ENCODE results near the gene TCN2. TPM values are rescaled to one million over a fixed set of nuclear protein-coding genes. Genes with fewer than 3 reads are reported as not detected.

TCN2 gene
- total RNA-seq, 4 donors from 2014 or later: 4.9 to 24.2 (median 11.0) TPM

DNA sequence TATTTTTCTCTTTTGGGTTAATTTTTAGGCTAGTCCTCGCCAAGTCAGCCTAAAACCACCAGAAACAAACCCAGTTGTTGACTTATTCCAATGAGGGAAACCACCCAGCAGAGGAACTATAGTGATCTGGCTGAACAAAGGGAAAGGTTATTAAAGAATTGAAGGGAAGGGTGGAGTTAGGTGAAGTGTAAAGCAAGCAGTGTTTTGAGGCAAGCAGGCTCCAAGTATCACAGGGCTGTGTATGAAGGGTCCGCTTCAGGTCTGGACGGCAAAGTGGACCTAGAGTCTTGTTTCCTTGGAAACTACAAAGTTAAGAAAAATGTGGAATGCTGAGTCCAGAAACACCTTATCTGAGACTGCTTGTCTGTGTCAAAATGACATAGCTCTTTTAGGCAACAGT is 3.2 kb upstream of the TCN2 start:
- DNase-seq (ENCODE audit: low spot score in 2 of 2): no peak
- TF ChIP-seq, protein P1, sequence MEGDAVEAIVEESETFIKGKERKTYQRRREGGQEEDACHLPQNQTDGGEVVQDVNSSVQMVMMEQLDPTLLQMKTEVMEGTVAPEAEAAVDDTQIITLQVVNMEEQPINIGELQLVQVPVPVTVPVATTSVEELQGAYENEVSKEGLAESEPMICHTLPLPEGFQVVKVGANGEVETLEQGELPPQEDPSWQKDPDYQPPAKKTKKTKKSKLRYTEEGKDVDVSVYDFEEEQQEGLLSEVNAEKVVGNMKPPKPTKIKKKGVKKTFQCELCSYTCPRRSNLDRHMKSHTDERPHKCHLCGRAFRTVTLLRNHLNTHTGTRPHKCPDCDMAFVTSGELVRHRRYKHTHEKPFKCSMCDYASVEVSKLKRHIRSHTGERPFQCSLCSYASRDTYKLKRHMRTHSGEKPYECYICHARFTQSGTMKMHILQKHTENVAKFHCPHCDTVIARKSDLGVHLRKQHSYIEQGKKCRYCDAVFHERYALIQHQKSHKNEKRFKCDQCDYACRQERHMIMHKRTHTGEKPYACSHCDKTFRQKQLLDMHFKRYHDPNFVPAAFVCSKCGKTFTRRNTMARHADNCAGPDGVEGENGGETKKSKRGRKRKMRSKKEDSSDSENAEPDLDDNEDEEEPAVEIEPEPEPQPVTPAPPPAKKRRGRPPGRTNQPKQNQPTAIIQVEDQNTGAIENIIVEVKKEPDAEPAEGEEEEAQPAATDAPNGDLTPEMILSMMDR (IDR thresholded peaks at IDR 0.05): no peak
- no peak for TF ChIP-seq POLR2A (IDR thresholded peaks at IDR 0.05)
- no peak for TF ChIP-seq POLR2AphosphoS5 (IDR thresholded peaks at IDR 0.05)
- TF ChIP-seq EP300 (IDR thresholded peaks at IDR 0.05): no peak
- WGBS: 75% methylated on average over 3 of the region's 3 CpGs
- Histone ChIP-seq H3K4me1 (peaks cover 34% of the 10 kb centered on the region), H3K27me3 (no peaks in the 10 kb centered on the region), H3K36me3 (no peaks in the 10 kb centered on the region), H3K27ac (no peak overlapping the region), H3K4me3 (no peak overlapping the region), H3K9me3 (no peaks in the 10 kb centered on the region)

DNA sequence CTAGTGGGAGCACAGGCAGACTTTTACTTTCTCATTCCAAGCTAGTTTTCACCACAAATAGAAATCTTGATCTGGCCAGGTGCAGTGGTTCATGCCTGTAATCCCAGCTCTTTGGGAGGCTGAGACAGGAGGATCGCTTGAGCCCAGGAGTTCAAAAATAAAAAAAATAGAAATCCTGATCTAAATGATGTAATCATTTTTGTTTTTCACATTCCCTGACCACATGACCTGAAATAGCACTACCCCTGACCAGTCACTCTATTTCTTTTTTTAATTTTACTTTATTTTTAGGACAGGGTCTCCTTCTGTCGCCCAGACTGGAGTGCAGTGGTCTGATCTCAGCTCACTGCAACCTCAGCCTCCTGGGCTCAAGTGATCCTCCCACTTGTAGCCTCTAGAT is 2.3 kb upstream of the TCN2 start:
- no peaks in the 10 kb centered on the region for H3K36me3 ChIP-seq
- peaks cover 44% of the 10 kb centered on the region for H3K4me1 ChIP-seq
- H3K27me3 ChIP-seq: no peaks in the 10 kb centered on the region
- 79% methylated on average over 2 of the region's 2 CpGs for WGBS
- H3K9me3 ChIP-seq: no peaks in the 10 kb centered on the region
- no peak overlapping the region for H3K4me3 ChIP-seq
- no peak for TF ChIP-seq EP300 (IDR thresholded peaks at IDR 0.05)
- TF ChIP-seq POLR2A (IDR thresholded peaks at IDR 0.05): no peak
- TF ChIP-seq, protein P1 (IDR thresholded peaks at IDR 0.05): no peak
- no peak for TF ChIP-seq POLR2AphosphoS5 (IDR thresholded peaks at IDR 0.05)
- H3K27ac ChIP-seq: no peak overlapping the region
- DNase-seq (ENCODE audit: low spot score in 2 of 2): no peak

DNA sequence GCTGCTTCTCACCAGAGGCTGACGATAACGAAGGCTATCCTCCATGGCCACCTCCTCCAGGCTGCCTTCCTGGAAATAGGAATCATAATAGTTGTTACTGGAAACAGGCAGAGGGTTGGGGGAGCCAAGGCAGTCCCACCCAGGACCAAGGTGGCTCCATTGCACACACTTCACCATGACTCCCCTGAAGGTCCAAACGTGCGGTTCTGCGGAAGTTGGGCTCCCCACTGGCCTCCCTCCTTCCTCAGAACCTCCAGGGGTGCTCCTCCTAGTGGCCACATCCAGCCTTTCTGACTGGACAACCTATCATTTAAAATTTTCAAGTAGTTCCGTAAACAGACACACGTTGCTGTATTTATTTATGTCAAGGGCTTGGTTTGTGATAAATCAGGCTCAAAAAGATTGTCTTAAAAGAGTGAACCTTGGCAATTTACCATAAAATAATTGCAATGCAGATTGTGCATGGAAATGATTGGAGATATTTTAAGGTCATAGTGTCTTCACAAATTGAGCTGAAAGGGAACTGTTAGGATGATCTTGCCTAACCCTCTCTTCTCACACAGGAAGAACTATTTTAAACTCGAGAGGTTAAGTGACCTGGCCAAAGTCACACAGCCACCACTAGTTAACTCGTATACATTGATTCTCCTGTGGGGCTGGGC is 1.4 kb upstream of the TCN2 start:
- no peaks in the 10 kb centered on the region for H3K27me3 ChIP-seq
- H3K4me3 ChIP-seq: peak overlapping the region; percentile 73
- H3K4me1 ChIP-seq: peaks cover 48% of the 10 kb centered on the region
- 17% methylated on average over 8 of the region's 9 CpGs for WGBS
- DNase-seq (ENCODE audit: low spot score in 2 of 2): no peak
- H3K9me3 ChIP-seq: no peaks in the 10 kb centered on the region
- H3K36me3 ChIP-seq: no peaks in the 10 kb centered on the region
- H3K27ac ChIP-seq: no peak overlapping the region
- TF ChIP-seq POLR2AphosphoS5 (IDR thresholded peaks at IDR 0.05) (no peak), POLR2A (IDR thresholded peaks at IDR 0.05) (no peak)
- TF ChIP-seq, protein P1 (IDR thresholded peaks at IDR 0.05): peak; percentile 32 to 68

DNA sequence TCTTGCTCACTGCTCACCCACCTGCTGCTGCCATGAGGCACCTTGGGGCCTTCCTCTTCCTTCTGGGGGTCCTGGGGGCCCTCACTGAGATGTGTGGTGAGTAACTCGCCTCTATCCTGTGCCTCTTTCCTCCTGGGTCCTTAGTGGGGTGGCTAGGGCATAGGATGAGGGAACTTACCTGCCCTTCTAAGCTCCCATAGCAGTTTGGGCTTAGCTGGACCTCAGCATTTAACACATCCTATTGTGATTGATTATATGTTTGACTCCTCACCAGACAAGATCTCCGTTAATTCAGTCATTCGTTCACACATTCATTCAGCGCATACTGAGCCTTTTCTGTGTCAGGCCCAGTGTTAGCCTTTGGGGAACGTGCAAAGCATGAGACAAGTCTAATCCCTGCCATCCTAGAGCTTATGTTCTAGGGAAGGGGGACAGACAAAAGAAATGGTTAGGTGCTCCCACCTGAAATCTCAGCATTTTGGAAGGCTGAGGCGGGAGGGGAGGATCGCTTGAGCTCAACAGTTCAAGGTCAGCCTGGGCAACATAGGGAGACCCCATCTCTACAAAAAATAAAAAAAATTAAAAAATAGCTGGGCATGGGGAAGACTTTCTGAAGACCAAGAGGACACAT is 441 bp downstream of the TCN2 start:
- no peak for DNase-seq (ENCODE audit: low spot score in 2 of 2)
- H3K27me3 ChIP-seq: no peaks in the 10 kb centered on the region
- H3K4me1 ChIP-seq: peaks cover 48% of the 10 kb centered on the region
- WGBS: 77% methylated on average over 6 of the region's 7 CpGs
- H3K36me3 ChIP-seq: peaks cover 7% of the 10 kb centered on the region
- H3K27ac ChIP-seq: peak overlapping the region; percentile 75
- H3K4me3 ChIP-seq: peak overlapping the region; percentile 73
- TF ChIP-seq, protein P1 (IDR thresholded peaks at IDR 0.05): no peak
- no peak for TF ChIP-seq POLR2AphosphoS5 (IDR thresholded peaks at IDR 0.05)
- TF ChIP-seq POLR2A (IDR thresholded peaks at IDR 0.05): peak in 1 of 2 donors; percentile 4
- TF ChIP-seq EP300 (IDR thresholded peaks at IDR 0.05): no peak
- no peaks in the 10 kb centered on the region for H3K9me3 ChIP-seq

DNA sequence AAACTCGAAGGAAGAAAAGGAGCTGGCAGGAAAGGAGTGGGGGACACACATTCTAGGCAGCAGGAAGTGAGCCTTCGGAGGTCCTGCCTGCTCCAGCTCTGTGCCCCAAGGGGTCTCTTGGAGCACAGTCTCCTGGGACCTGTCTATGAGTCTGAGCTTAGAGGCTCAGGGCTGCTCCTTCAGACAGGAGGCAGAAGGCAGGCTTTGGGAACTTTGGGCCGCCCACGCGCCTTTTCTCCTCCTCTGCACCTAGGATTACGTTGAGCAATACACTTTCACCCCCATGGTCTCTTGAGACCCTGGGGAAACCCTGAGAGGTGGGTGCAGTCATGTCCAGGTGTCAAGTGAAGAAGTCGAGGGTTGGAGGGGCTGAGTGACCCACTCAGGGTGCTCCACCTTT is 965 bp downstream of the TCN2 start:
- Histone ChIP-seq H3K4me1 (peaks cover 48% of the 10 kb centered on the region), H3K27ac (peak overlapping the region; percentile 75), H3K36me3 (peaks cover 9% of the 10 kb centered on the region), H3K9me3 (no peaks in the 10 kb centered on the region), H3K4me3 (peak overlapping the region; percentile 73), H3K27me3 (no peaks in the 10 kb centered on the region)
- no peak for DNase-seq (ENCODE audit: low spot score in 2 of 2)
- TF ChIP-seq EP300 (IDR thresholded peaks at IDR 0.05): no peak
- TF ChIP-seq, protein P1 (IDR thresholded peaks at IDR 0.05): no peak
- TF ChIP-seq POLR2AphosphoS5 (IDR thresholded peaks at IDR 0.05): no peak
- no peak for TF ChIP-seq POLR2A (IDR thresholded peaks at IDR 0.05)
- WGBS: 88% methylated on average over 7 of the region's 7 CpGs

All from suprapubic skin (tissue), 4 donors.